OCI-LY1 (cell line): Measurements from ENCODE around the gene NACA.

Experiments used
- EZH2 ChIP-seq: fragments of 200-600 bp; sonication (generic), shearing (Covaris generic); IDR thresholded peaks from 2 replicates; pipeline ENCODE4 v1.8.0; 2017; ENCODE audit warnings: borderline replicate concordance, mixed run types, mild to moderate bottlenecking, antibody characterized with exemption, low read length, moderate library complexity, mixed read lengths
- TF ChIP-seq, protein P1 (sequence below): fragments of 200-600 bp; sonication (generic), shearing (Covaris generic); IDR thresholded peaks from 2 replicates; pipeline ENCODE4 v1.5.1; 2017; ENCODE audit warnings: mild to moderate bottlenecking, antibody characterized with exemption, low read length, moderate library complexity, mixed read lengths

DNA sequence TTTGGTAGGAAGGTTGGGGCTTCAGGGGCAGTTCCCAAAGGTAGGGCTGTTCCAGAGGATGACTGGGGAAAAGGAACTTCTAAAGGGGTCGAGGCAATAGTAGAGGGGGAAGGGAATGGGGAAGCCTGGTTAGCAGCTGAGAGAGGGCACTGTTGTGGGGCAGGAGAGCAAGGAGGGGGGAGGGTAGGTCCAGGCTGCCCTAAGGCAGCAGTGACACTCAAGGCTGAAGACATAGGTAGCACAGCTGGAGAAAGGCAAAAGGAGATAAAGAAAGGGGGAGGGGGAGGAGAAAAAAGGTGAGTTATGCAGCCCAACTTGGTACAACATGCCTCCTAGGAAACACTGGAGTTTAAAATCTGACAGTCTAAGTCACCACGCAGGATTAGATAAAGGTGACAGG is 3.9 kb downstream of the NACA start:
- TF ChIP-seq, protein P1, sequence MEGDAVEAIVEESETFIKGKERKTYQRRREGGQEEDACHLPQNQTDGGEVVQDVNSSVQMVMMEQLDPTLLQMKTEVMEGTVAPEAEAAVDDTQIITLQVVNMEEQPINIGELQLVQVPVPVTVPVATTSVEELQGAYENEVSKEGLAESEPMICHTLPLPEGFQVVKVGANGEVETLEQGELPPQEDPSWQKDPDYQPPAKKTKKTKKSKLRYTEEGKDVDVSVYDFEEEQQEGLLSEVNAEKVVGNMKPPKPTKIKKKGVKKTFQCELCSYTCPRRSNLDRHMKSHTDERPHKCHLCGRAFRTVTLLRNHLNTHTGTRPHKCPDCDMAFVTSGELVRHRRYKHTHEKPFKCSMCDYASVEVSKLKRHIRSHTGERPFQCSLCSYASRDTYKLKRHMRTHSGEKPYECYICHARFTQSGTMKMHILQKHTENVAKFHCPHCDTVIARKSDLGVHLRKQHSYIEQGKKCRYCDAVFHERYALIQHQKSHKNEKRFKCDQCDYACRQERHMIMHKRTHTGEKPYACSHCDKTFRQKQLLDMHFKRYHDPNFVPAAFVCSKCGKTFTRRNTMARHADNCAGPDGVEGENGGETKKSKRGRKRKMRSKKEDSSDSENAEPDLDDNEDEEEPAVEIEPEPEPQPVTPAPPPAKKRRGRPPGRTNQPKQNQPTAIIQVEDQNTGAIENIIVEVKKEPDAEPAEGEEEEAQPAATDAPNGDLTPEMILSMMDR: no peak
- no peak for TF ChIP-seq EZH2
